Loucy (cell line): Measurements from ENCODE around the gene CLSTN2.

Experiments
- H2AFZ ChIP-seq: fragments of 200-600 bp; sonication (generic); 2 replicates; pipeline ENCODE4 v1.6.0; 2016; ENCODE audit warnings: antibody characterized with exemption, mild to moderate bottlenecking, low read length, moderate library complexity
- H3F3A ChIP-seq: fragments of 200-600 bp; 2 replicates; pipeline ENCODE4 v1.6.0; 2016; ENCODE audit warnings: antibody characterized with exemption, low read depth, mild to moderate bottlenecking
- H3K27me3 ChIP-seq: fragments of 200-600 bp; sonication (generic); 2 replicates; pipeline ENCODE4 v1.6.1; 2014; ENCODE audit warnings: low read length, mild to moderate bottlenecking; ENCODE audit not compliant: insufficient read depth, poor library complexity, severe bottlenecking
- H3K36me3 ChIP-seq: fragments of 200-600 bp; sonication (generic); 2 replicates; pipeline ENCODE4 v1.6.1; 2016; ENCODE audit warnings: low read length; ENCODE audit not compliant: insufficient read depth
- H3K4me1 ChIP-seq: fragments of 200-600 bp; sonication (generic); 2 replicates; pipeline ENCODE4 v1.5.1; 2014; ENCODE audit warnings: low read length, mild to moderate bottlenecking; ENCODE audit not compliant: insufficient read depth, poor library complexity, severe bottlenecking
- H3K4me2 ChIP-seq: fragments of 200-600 bp; sonication (generic); 2 replicates; pipeline ENCODE4 v1.6.0; 2014; ENCODE audit warnings: antibody characterized with exemption, low read length, low read depth, mild to moderate bottlenecking; ENCODE audit not compliant: poor library complexity, severe bottlenecking
- H3K4me3 ChIP-seq: fragments of 200-600 bp; sonication (generic); 2 replicates; pipeline ENCODE4 v1.5.1; 2014; ENCODE audit warnings: low read length, mild to moderate bottlenecking, mixed read lengths; ENCODE audit not compliant: poor library complexity, severe bottlenecking
- H3K79me2 ChIP-seq: fragments of 200-600 bp; sonication (generic); 2 replicates; pipeline ENCODE4 v1.6.1; 2014; ENCODE audit warnings: low read length; ENCODE audit not compliant: insufficient read depth
- H3K9ac ChIP-seq: fragments of 200-600 bp; sonication (generic); 2 replicates; pipeline ENCODE4 v1.6.0; 2014; ENCODE audit warnings: mild to moderate bottlenecking, low read depth, low read length, moderate library complexity; ENCODE audit not compliant: poor library complexity, severe bottlenecking
- H3K9me2 ChIP-seq: fragments of 200-600 bp; sonication (generic); replicated peaks from 2 replicates; pipeline ENCODE4 v1.6.1; 2016; ENCODE audit warnings: low read depth, low read length, mixed read lengths
- H3K9me3 ChIP-seq: fragments of 200-600 bp; sonication (generic); 2 replicates; pipeline ENCODE4 v1.6.1; 2014; ENCODE audit warnings: mild to moderate bottlenecking, antibody characterized with exemption, low read length, low read depth; ENCODE audit not compliant: insufficient read depth
- H4K20me1 ChIP-seq: fragments of 200-600 bp; sonication (generic); 2 replicates; pipeline ENCODE4 v1.6.0; 2014; ENCODE audit warnings: antibody characterized with exemption, low read length, mild to moderate bottlenecking; ENCODE audit not compliant: insufficient read depth, poor library complexity, severe bottlenecking
- CTCF ChIP-seq: fragments of 200-600 bp; sonication (generic); conservative IDR thresholded peaks from 2 replicates; pipeline ENCODE4 v1.5.1; 2014; ENCODE audit warnings: mild to moderate bottlenecking, antibody characterized with exemption, low read length
- EZH2phosphoT487 ChIP-seq: fragments of 200-600 bp; IDR thresholded peaks from 2 replicates; pipeline ENCODE4 v1.6.1; 2018; ENCODE audit warnings: antibody characterized with exemption, mild to moderate bottlenecking, moderate library complexity, borderline replicate concordance

Gene CLSTN2

GRCh38 chr3:140081887-140082286 is 146.9 kb downstream of the CLSTN2 start:
- Histone ChIP-seq H3K4me2 (no peak overlapping the region), H2AFZ (no peak overlapping the region), H3K27me3 (no peaks in the 10 kb centered on the region), H3K9me3 (no peaks in the 10 kb centered on the region), H4K20me1 (no peaks in the 10 kb centered on the region), H3K4me3 (no peak overlapping the region), H3K9ac (no peak overlapping the region), H3K4me1 (no peaks in the 10 kb centered on the region), H3K79me2 (no peaks in the 10 kb centered on the region), H3K36me3 (no peaks in the 10 kb centered on the region), H3F3A (no peaks in the 10 kb centered on the region), H3K9me2 (no peaks in the 10 kb centered on the region)
- no peak for TF ChIP-seq CTCF
- TF ChIP-seq EZH2phosphoT487: no peak

- Histone ChIP-seq H2AFZ (no peak overlapping the region), H4K20me1 (no peaks in the 10 kb centered on the region), H3K4me2 (no peak overlapping the region), H3K9me2 (no peaks in the 10 kb centered on the region), H3F3A (no peaks in the 10 kb centered on the region), H3K27me3 (no peaks in the 10 kb centered on the region), H3K36me3 (no peaks in the 10 kb centered on the region), H3K4me3 (no peak overlapping the region), H3K4me1 (no peaks in the 10 kb centered on the region), H3K9ac (no peak overlapping the region), H3K9me3 (no peaks in the 10 kb centered on the region), H3K79me2 (no peaks in the 10 kb centered on the region)
- TF ChIP-seq CTCF (no peak), EZH2phosphoT487 (no peak)
Measured at GRCh38 chr3:140085001-140085400, 150.0 kb downstream of the CLSTN2 start.

GRCh38 chr3:140086642-140087041 is 151.7 kb downstream of the CLSTN2 start:
- Histone ChIP-seq H3K4me1 (no peaks in the 10 kb centered on the region), H3K9ac (no peak overlapping the region), H4K20me1 (no peaks in the 10 kb centered on the region), H3F3A (no peaks in the 10 kb centered on the region), H3K9me2 (no peaks in the 10 kb centered on the region), H2AFZ (no peak overlapping the region), H3K27me3 (no peaks in the 10 kb centered on the region), H3K9me3 (no peaks in the 10 kb centered on the region), H3K79me2 (no peaks in the 10 kb centered on the region), H3K4me3 (no peak overlapping the region), H3K36me3 (no peaks in the 10 kb centered on the region), H3K4me2 (no peak overlapping the region)
- TF ChIP-seq EZH2phosphoT487: no peak
- TF ChIP-seq CTCF: no peak
